Adrenal gland (tissue), 5 donors: ENCODE data around the gene PROM1.

Source experiments
- CTCF ChIP-seq, 6 experiments: fragments of 450-650 bp in 4 of 6; fragments of 200-600 bp in 2 of 6; sonication (generic) in 1 of 6; IDR thresholded peaks; 1 replicate in 5 of 6; 2 replicates in 1 of 6; pipeline versions ENCODE4 v1.5.1 to v1.8.0; 2016 to 2021; ENCODE audit warnings: antibody characterized with exemption in 6 of 6, mild to moderate bottlenecking in 2 of 6, moderate library complexity in 1 of 6
- POLR2A ChIP-seq, 2 donors: fragments of 450-650 bp; IDR thresholded peaks; one replicate each; pipeline ENCODE4 v1.6.1; 2017; ENCODE audit warnings: antibody characterized with exemption in 2 of 2, mild to moderate bottlenecking in 2 of 2, moderate library complexity in 1 of 2
- donor health status: DM: no; HTN: no; CAD: no.

GRCh38 chr4:16122308-16122711 lies 38.5 kb upstream of the PROM1 start:
- TF ChIP-seq CTCF (IDR thresholded peaks at IDR 0.05) (no peak), POLR2A (IDR thresholded peaks at IDR 0.05) (no peak)
